ENCODE results near the gene SLC36A4.

GRCh38 chr11:93169143-93169542, 28.6 kb downstream of the SLC36A4 start:
- TF ChIP-seq CTCF (IDR thresholded peaks at IDR 0.05), result no peak
- no peak for TF ChIP-seq POLR2A (IDR thresholded peaks at IDR 0.05)
- no peak for TF ChIP-seq POLR2AphosphoS5 (IDR thresholded peaks at IDR 0.05)

Measured in prostate gland (tissue), 2 donors.